ENCODE measurements around the gene SNX30.

DNA sequence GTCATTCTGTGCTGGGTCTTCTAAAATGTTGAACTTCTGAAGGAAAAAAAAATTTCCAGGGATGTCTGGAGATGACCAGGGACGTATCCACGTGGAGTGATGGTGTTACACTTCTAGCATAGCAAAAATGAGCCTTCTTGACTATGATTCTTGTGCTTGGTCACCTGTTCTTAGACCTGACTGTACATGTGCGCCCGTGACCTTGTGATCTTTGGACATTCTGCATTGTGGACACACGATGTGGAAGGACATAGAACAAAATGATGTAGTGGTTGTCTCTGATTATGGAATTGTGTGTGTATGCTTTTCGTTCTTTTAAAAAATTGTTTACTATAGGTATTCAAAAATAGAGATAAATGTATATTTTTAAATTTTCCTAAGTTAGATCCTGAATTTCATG lies 61.0 kb downstream of the SNX30 start:
- TF ChIP-seq EZH2 (IDR thresholded peaks at IDR 0.05; ENCODE audit: insufficient read depth, poor library complexity, severe bottlenecking) = no peak
- no peak for TF ChIP-seq EZH2phosphoT487 (IDR thresholded peaks at IDR 0.05; ENCODE audit: insufficient read depth, low read depth)
